HG03103 (cell line): ENCODE results near the gene METTL6.
"Not testable (repeated sequence)": the region's sequence is repeated elsewhere in the genome, so short reads cannot be mapped to it uniquely, and the experiment has no call there.

Experiments used
- ATAC-seq: cut with Tn5 transposase; IDR thresholded peaks from one replicate; pipeline ENCODE4 v1.9.1; 2021; ENCODE audit warnings: low read depth; ENCODE audit not compliant: unreplicated experiment

Gene METTL6

DNA sequence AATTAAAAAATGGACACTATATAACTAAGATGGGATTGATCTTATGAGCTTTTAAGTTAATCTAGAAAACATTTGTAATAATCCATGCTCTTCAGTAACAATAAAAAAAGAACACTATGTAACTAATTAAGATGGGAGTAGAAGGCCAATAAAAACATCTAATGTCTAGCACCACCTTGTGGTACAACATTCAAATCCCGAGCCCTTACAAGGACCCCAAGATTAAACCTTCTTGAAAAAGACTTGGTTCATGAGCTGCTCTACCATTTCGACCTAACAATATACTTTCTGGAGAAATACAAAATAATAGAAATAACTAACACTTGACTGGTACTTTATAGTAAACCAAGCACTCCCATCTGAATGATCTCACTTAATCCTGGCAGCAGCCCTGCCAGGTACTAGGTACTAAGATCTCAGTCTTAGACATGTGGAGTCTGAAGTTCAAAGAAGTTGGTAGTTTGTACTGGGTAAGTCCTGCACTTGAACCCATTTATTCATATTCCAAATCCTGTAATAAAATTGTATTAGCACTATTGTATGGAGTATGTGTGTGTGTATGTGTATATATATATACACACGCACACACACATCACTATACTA, 21.8 kb downstream of the METTL6 start:
- ATAC-seq = no peak

DNA sequence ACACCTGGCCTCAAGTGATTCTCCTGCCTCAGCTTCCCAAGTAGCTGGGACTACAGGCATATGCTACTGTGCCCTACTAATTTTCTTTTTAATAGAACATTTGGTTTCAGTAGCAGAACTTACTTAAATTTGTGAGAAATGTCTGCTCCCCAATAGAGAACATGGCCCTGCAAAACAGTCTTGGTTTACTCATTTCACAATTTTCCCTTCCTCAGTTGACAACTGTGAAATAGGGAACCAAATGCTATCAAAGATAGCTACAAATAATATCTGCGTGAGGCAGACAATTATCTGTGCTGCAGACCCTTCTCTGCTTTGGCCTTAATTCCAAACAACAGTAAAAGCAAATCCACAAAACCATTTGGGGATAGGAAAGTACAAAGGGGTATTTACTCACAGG, 22.6 kb downstream of the METTL6 start:
- peak; percentile 51 for ATAC-seq

DNA sequence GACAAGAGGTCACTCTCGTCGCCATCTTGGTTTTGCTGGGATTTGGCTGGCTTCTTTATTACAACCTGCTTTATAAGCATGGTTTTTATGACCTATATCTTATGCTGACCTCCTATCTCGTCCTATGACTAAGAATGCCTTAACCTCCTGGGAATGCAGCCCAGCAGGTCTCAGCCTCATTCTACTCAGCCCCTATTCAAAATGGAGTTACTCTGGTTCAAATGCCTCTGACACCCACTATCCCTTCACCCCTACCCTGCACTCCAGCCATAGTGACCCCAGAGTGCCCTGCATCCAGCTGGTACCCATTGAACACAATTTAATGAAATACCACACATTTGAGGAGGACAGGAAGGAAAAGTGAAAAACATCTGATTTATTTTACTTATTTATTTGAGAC, 23.4 kb downstream of the METTL6 start:
- no peak for ATAC-seq

DNA sequence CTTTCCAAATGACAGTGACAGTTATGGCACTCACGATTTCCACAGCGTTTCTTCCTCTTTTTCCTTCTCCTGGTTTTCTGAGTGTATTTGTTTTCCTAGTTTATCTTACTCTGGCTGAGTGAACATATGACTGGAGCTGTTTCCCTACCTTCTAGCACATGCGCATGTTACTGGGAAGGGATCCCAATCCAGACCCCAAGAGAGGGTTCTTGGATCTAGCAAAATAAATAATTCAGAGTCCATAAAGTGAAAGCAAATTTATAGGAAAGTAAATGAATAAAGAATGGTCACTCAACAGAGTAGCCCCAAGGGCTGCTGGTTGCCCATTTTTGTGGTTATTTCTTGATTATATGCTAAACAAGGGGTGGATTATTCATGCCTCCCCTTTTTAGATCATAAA, 23.8 kb downstream of the METTL6 start:
- no peak for ATAC-seq

DNA sequence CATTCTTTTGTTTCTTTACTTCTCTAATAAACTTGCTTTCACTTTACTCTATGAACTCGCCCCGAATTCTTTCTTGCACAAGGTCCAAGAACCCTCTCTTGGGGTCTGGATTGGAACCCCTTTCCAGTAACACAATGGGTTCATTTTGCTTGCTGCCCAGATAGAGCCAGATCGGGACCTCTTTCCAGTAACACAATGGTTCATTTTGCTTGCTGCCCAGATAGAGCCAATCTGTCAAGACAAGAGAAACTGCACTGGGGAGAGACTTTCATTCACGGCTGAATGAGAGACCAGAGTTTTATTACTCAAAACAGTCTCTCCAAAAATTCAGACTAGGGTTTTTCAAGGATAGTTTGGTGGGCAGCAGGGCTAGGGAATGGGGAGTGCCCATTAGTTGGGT, 25.4 kb downstream of the METTL6 start:
- no peak for ATAC-seq

DNA sequence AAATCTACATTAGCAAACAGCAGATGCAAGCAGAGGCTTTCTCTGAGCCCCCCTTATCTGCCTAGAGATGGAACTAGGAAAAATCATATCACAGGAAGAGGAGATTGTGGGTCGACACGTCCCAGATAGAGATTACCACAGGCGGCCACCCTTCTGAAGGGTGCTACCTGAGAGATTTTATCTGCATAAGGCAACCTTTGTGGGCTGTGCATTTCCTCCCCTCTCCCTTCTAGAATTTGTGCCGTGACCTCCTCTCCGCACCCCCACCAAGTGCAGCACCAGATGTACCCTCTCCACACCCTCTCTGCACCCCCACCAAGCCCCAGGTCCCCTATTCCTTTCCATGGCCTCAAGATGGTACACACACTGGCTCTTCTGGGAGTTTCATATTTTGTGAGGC, 27.4 kb downstream of the METTL6 start:
- no peak for ATAC-seq

DNA sequence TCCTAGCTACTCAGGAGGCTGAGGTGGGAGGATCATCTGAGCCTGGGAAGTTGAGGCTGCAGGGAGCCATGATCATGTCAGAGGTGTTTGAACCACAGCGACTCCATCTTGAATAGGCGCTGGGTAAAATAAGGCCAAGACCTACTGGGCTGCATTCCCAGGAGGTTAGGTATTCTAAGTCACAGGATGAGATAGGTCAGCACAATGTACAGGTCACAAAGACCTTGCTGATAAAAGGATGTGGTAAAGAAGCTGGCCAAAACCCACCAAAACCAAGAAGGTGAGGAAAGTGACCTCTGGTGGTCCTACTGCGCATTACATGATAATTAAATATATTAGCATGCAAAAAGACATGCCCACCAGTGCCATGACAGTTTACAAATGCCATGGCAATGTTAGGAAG, 28.6 kb downstream of the METTL6 start:
- not testable (repeated sequence) for ATAC-seq

DNA sequence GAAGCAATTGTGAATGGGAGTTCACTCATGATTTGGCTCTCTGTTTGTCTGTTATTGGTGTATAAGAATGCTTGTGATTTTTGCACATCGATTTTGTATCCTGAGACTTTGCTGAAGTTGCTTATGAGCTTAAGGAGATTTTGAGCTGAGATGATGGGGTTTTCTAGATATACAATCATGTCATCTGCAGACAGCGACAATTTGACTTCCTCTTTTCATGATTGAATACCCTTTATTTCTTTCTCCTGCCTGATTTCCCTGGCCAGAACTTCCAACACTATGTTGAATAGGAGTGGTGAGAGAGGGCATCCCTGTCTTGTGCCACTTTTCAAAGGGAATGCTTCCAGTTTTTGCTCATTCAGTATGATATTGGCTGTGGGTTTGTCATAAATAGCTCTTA, 34.1 kb downstream of the METTL6 start:
- not testable (repeated sequence) for ATAC-seq

DNA sequence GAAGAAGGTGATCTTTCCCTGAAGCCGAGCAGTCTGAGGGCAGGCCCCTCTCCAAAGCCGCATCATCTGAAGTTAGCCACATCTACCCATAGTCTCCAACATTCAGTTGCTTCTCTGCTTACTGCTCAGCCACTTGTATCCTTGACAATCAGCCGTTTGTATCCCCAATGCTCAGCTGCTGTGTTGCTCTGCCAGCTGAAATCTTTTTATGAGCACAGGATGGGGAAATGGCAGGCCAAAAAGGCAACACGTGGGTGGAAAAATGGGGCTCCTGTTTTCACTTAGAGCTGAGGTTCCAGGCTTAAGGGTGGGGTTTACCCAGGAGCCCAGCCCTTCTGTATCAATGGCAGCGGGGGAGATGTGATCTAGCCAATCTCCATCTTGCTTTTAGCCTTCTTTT, 36.3 kb downstream of the METTL6 start:
- no peak for ATAC-seq

DNA sequence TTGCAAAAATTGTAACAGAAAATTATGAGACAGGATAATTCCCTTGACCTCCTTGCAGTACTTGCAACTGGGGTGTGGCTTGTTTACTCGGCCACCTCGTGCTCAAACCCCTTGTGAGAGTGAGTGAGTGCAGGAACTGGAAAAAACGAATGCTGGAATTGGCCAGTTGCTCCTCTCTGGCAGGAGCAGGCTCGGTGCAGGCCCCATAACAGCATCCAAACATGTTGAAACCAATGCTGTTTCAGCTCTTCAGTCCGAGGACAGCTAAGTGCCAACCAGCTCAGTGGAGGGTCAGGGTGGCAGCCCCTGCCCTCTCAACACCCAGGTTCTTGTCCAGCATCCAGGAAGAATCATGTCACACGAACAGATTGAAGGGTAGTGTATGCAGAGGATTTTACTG, 36.9 kb downstream of the METTL6 start:
- ATAC-seq = no peak

DNA sequence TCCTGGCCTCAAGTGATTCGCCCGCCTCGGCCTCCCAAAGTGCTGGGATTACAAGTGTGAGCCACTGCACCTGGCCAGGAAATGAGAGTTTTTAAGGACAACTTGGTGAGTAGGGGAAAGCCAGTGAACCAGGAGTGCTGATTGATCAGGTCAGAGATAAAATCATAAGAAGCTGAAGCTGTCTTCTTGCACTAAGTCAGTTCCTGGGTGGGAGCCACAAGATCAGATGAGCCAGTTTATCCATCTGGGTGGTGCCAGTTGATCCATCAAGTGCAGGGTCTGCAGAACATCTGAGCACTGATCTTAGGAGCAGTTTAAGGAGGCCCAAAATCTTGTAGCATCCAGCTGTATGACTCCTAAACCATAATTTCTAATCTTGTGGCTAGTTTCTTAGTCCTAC, 39.0 kb downstream of the METTL6 start:
- ATAC-seq = not testable (repeated sequence)

DNA sequence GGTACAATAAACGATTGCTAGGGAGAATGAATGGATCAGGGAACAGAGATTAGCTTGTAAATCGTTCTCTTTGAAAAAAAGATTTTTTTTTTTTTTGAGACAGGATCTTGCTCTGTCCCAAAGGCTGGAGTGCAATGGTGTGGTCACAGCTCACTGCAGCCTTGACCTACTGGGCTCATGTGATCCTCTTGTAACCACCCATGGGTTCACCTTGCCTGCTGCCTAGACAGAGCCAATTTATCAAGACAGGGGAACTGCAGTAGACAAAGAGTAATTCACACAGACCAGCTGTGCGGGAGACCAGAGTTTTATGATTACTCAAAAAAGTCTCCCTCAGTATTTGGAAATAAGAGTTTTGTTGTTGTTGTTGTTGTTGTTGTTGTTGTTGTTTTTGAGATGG, 39.6 kb downstream of the METTL6 start:
- no peak for ATAC-seq

DNA sequence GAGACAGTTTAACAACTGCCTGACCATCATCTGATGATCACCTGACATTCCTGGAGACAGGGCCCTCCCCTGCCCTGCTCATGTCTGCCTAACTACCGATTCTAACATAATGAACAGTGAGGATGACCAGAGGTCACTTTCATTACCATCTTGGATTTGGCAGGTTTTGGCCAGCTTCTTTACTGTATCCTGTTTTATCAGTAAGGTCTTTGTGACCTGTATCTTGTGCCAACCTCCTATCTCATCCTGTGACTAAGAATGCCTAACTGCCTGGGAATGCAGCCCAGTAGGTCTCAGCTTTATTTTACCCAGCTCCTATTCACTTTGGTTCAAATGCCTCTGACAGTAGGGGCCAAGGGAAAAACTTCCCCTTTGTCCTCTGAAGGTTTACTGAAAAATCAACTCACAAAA, 40.2 kb downstream of the METTL6 start:
- no peak for ATAC-seq

DNA sequence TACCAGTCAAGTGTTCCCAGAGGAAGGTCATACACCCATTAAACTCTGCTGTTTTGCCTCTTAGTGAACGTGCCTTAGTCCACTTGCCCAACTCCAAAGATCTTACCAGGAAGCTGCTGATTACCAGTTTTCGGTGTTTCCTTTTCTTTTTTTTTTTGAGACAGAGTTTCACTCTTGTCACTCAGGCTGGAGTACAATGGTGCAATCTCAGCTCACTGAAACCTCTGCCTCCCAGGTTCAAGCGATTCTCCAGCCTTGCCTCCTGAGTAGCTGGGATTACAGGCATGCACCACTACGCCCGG, 40.7 kb downstream of the METTL6 start:
- ATAC-seq = not testable (repeated sequence)

DNA sequence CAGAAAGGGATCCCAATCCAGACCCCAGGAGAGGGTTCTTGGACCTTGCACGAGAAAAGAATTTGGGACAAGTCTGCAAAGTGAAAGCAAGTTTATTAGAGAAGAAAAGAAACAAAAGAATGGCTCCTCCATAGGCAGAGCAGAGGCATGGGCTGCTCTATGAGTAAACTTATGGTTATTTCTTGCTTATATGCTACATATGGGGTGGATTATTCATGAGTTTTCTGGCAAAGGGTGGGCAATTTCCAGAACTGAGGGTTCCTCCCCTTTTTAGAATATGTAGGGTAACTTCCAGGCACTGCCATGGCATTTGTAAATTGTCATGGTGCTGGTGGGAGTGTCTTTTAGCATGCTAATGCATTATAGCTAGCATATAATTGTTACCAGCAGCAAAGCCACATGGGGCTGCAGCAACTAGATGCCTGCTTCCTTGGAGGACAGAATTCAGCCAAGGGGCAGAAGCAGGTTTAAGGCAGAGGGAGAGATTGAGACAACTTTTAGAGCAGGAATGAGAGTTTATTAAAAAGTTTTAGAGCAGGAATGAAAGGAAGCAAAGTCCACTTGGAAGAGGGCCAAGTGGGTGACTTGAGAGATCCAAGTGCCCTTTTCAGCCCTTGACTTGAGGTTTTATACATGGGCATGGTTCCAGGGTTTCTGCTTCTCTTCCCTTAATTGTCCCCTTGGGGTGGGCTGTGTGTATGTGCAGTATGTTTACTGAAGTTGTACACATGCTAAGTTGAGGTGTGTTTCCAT, 41.3 kb downstream of the METTL6 start:
- no peak for ATAC-seq

DNA sequence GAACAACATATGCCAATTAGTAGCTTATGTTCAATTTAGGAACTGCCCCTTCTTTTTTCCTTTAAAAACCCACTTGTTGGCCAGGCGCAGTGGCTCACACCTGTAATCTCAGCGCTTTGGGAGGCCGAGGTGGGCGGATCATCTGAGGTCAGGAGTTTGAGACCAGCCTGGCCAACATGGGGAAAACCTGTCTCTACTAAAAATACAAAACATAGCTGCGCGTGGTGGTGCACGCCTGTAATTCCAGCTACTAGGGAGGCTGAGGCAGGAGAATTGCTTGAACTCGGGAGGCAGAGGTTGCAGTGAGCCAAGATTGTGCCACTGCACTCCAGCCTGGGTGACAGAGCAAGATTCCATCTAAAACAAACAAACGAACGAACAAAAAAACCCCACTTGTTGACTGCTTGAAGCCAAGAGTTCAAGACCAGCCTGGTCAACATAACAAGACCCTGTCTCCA, 42.1 kb downstream of the METTL6 start:
- ATAC-seq = peak; percentile 15

DNA sequence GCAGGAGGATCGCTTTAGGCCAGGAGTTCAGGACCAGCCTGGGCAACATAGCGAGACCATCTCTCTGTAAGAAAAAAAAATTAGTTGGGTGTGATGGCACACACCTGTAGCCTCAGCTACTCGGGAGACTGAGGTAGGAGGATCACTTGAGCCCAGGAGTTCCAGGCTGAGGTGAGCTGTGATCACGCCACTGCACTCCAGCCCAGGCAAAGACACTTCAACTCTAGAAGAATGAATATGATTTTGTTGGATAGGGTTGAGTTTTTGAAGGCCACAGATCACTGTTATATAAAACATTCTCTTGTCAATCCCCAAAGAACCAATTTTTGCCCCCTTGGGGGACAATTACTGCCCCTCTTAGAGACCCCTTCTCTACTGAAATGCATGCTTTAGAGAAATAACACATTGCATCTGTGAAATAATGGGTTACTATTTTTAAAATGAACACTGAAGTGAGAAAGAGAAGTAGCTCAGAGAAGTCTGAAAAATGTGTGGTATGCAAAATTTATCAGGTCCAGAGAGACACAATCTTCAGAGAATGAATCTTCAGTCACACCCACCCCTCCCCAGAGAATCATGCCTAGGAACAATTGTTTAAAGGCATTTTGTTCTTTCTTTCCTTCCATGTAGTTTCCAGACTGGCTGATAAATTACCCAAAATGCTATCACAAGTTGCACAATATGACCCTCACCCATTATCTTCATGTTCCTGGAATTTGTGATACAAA, 42.7 kb downstream of the METTL6 start:
- peak; percentile 68 for ATAC-seq

DNA sequence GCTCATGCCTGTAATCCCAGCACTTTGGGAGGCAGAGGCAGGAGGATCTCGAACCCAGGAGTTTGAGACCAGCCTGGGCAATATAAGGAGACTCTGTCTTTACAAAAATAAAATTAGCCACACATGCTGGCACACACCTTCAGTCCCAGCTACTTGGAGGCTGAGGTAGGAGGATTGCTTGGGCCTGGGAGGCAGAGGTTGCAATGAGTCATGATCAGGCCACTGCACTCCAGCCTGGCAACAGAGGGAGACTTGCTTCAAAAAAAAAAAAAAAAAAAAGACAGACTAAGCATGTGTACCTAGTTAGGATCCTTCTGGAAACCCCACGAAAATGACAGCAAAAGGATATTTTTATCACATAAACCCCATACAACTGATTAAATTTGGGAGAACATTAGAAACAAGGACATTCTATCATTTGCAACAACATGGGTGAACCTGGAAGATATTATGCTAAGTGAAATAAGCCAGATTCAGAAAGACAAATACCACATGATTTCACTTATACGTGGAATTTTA, 44.9 kb downstream of the METTL6 start:
- no peak for ATAC-seq

DNA sequence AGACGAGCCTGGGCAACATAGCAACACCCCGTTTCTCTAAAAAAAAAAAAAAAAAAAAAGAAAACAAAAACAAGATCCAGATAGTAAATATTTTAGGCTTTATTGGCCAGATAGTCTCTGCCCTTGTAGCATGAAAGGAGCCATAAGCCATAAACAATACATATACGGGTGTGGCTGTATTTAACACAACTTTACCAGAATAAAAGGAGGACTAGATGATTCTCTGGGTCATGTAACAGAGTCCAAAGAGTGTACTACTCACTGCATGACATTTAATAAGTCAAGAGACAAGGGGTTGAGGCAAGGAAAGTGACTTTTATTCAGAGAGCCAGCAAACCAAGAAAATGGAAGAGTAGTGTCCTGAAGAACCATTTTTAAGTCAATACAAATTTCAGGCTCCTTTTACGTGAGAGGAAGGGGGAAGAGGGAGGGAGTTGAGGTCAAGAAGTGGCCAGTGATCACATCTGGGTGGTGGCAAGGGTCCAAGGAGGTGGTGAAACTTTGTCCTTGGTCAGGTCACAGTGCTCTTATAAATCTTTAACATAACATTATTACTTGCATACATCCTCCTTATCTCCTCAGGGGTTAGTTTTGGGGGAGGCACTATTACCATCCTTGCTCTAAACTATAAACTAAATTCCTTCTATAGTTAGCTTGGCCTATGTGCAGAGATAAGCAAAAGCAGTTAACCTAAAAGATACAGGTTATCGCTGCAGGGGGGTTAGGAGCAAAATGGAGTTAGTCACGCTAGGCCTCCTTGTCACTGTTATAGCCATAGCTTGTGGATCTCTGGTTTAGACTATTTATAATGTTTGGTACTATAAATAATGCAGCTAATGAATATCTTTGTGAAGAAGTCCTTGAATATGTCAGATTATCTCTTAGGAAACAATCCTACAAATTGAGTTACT, 46.1 kb downstream of the METTL6 start:
- no peak for ATAC-seq

DNA sequence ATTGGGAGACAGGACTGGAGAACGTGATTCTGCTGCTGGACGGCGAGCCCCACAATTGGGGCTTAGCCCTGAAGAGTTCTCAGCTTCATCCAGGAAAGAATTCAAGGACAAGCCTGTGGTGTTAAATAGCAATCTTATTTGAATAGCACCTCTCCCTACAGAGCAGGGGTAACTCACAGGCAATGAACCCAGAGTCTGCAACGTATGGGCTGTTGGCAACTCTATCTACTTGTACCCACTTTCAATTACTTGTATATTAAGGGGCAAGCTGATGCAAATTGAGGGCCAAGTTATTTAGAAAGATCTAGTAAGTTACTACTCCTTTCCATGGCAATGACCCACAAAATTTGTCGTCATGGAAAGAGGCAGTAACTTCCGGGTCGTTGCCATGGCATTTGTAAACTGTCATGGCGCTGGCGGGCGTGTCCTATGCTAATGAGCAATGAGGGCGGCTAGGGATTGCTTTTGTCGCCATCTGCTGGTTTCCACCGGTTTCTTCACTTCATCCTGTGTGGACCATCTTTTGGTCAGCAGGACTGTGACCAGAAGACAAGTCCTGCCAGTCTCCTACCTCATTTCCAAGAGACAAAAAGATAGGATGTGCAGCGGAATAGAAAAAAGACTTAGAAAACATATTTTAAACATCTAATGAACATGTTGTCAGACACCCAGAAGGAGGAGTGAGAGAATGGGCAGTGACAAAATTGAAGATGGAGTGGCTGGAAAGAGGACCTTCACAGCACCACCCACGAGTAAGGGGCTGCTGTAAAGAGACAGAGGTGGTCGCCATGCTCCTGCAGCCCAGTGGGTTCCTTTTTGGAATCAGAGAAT, 49.2 kb downstream of the METTL6 start:
- peak; percentile 91 for ATAC-seq
